ENCODE data around the gene MAST4. TPM values are rescaled to one million over a fixed set of nuclear protein-coding genes. Genes with fewer than 3 reads are reported as not detected.

MAST4 gene
- total and polyA plus RNA-seq, 8 donors, result 5.9 to 29.7 (median 10.0) TPM

DNA sequence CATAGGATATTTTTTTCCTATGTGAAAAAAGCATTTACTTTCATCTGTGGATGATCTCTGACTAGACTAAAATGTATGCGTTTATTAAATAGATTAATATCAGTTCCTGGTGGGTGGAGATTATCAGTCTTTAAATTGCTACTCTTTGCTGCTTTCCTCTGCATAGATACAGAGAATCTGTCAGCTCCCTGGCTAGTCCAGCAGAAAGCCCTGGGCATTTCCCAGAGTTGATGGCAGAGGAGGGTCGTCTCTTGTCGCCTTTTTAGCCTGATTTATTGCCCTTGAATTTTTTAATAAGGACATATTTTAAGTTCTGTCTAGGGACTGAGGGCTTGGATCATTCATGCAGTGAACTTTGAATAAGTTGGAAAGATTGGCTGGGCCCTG lies 434.9 kb downstream of the MAST4 start:
- Histone ChIP-seq H3K27me3 (no peaks in the 10 kb centered on the region), H3K4me1 (peaks cover 0 to 33% (median 14%) of the 10 kb centered on the region in 3 donors), H3K36me3 (no peaks in the 10 kb centered on the region), H3K4me3 (no peak overlapping the region), H3K27ac (no peak overlapping the region), H3K9me3 (no peaks in the 10 kb centered on the region)
- ATAC-seq (no peak), DNase-seq (no peak), FAIRE-seq (no peak)
- WGBS, 2 donors, result 49 to 51% methylated on average over 3 of the region's 3 CpGs
- intact Hi-C loops (cut with DNase I), result no loop called here
- TF ChIP-seq, protein P1, sequence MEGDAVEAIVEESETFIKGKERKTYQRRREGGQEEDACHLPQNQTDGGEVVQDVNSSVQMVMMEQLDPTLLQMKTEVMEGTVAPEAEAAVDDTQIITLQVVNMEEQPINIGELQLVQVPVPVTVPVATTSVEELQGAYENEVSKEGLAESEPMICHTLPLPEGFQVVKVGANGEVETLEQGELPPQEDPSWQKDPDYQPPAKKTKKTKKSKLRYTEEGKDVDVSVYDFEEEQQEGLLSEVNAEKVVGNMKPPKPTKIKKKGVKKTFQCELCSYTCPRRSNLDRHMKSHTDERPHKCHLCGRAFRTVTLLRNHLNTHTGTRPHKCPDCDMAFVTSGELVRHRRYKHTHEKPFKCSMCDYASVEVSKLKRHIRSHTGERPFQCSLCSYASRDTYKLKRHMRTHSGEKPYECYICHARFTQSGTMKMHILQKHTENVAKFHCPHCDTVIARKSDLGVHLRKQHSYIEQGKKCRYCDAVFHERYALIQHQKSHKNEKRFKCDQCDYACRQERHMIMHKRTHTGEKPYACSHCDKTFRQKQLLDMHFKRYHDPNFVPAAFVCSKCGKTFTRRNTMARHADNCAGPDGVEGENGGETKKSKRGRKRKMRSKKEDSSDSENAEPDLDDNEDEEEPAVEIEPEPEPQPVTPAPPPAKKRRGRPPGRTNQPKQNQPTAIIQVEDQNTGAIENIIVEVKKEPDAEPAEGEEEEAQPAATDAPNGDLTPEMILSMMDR (IDR thresholded peaks at IDR 0.05), result no peak

DNA sequence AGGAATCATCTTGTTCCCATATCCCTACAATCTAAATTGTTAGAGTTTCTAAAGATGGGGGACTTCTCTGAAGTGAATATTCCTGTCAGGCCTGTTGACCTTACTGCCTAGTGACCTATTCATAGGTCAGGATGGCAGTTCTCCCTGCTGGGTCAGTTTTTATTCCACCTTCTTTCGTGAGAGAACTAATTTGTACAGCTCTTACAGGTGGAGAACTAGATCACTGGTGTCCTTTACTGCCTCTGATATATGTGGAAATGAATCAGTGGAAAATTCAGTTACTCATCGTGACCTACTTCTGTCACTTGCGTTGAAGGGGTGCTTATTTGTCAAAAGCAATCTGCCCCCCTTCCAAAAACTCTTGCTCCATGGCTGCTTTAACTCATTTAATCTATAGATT lies 435.5 kb downstream of the MAST4 start:
- no peak for DNase-seq
- H3K4me3 ChIP-seq, result no peak overlapping the region
- intact Hi-C loops (cut with DNase I), result no loop called here
- no peak overlapping the region for H3K27ac ChIP-seq
- H3K36me3 ChIP-seq, result no peaks in the 10 kb centered on the region
- no peak for FAIRE-seq
- no peaks in the 10 kb centered on the region for H3K9me3 ChIP-seq
- TF ChIP-seq, protein P1 (IDR thresholded peaks at IDR 0.05), result no peak
- H3K4me1 ChIP-seq, result peaks cover 0 to 33% (median 14%) of the 10 kb centered on the region in 3 donors
- H3K27me3 ChIP-seq, result no peaks in the 10 kb centered on the region
- ATAC-seq, result peak in 2 of 4 donors; percentile 39 to 54
- WGBS, 2 donors, result 62 to 68% methylated on average over 3 of the region's 3 CpGs

- H3K9me3 ChIP-seq, result no peaks in the 10 kb centered on the region
- 73 to 78% methylated on average over 2 of the region's 2 CpGs for WGBS, 2 donors
- DNase-seq, result no peak
- H3K27ac ChIP-seq, result no peak overlapping the region
- TF ChIP-seq, protein P1 (IDR thresholded peaks at IDR 0.05), result no peak
- no peak for FAIRE-seq
- H3K27me3 ChIP-seq, result no peaks in the 10 kb centered on the region
- peaks cover 0 to 33% (median 14%) of the 10 kb centered on the region in 3 donors for H3K4me1 ChIP-seq
- intact Hi-C loops (cut with DNase I), result no loop called here
- ATAC-seq, result peak in 2 of 4 donors; percentile 24 to 57
- no peak overlapping the region for H3K4me3 ChIP-seq
- no peaks in the 10 kb centered on the region for H3K36me3 ChIP-seq
Measured at GRCh38 chr5:67032921-67033664, 436.9 kb downstream of the MAST4 start.

GRCh38 chr5:67033880-67034651 lies 437.9 kb downstream of the MAST4 start:
- no peak for FAIRE-seq
- no peak for ATAC-seq
- DNase-seq, result no peak
- Histone ChIP-seq H3K9me3 (no peaks in the 10 kb centered on the region), H3K4me3 (no peak overlapping the region), H3K27me3 (no peaks in the 10 kb centered on the region), H3K27ac (no peak overlapping the region), H3K36me3 (no peaks in the 10 kb centered on the region), H3K4me1 (peaks cover 0 to 32% (median 14%) of the 10 kb centered on the region in 3 donors)
- WGBS, 2 donors, result 81 to 82% methylated on average over 8 of the region's 8 CpGs
- TF ChIP-seq, protein P1 (IDR thresholded peaks at IDR 0.05), result no peak
- intact Hi-C loops (cut with DNase I), result no loop called here

All from pancreas (tissue), 10 donors.